Measurements from ENCODE around the gene ADGRD1. TPM values are rescaled to one million over a fixed set of nuclear protein-coding genes. Genes with fewer than 3 reads are reported as not detected.
"Not testable (repeated sequence)": the region's sequence is repeated elsewhere in the genome, so short reads cannot be mapped to it uniquely, and the experiment has no call there.

Gene ADGRD1
- total RNA-seq, 2 donors from 2014 or later = 21.3 to 37.0 TPM

GRCh38 chr12:131070668-131071067 is 117.0 kb downstream of the ADGRD1 start:
- not testable (repeated sequence) for H3K27me3 ChIP-seq (replicated peaks; ENCODE audit: insufficient read depth); ATAC-seq (ENCODE audit: insufficient number of reproducible peaks, low FRiP score, low read depth); H3K4me3 ChIP-seq; H3K36me3 ChIP-seq; DNase-seq (ENCODE audit: low spot score); H3K4me1 ChIP-seq (ENCODE audit: control insufficient read depth in 1 of 2, low read depth in 2 of 2); H3K9me3 ChIP-seq; H3K27ac ChIP-seq

- DNase-seq (ENCODE audit: low spot score); H3K9me3 ChIP-seq; H3K4me3 ChIP-seq; H3K27me3 ChIP-seq (replicated peaks; ENCODE audit: insufficient read depth); ATAC-seq (ENCODE audit: insufficient number of reproducible peaks, low FRiP score, low read depth); H3K36me3 ChIP-seq; H3K27ac ChIP-seq; H3K4me1 ChIP-seq (ENCODE audit: control insufficient read depth in 1 of 2, low read depth in 2 of 2): not testable (repeated sequence)
Measured at GRCh38 chr12:131071234-131071820, 117.6 kb downstream of the ADGRD1 start.

GRCh38 chr12:131071950-131072349 is 118.2 kb downstream of the ADGRD1 start:
- H3K4me1 ChIP-seq (ENCODE audit: control insufficient read depth in 1 of 2, low read depth in 2 of 2); H3K27me3 ChIP-seq (replicated peaks; ENCODE audit: insufficient read depth); DNase-seq (ENCODE audit: low spot score); H3K4me3 ChIP-seq; H3K27ac ChIP-seq; H3K36me3 ChIP-seq; H3K9me3 ChIP-seq; ATAC-seq (ENCODE audit: insufficient number of reproducible peaks, low FRiP score, low read depth): not testable (repeated sequence)

GRCh38 chr12:131072451-131073230 is 118.9 kb downstream of the ADGRD1 start:
- H3K27me3 ChIP-seq (replicated peaks; ENCODE audit: insufficient read depth) = no peaks in the 10 kb centered on the region
- no peaks in the 10 kb centered on the region for H3K36me3 ChIP-seq
- H3K4me1 ChIP-seq (ENCODE audit: control insufficient read depth in 1 of 2, low read depth in 2 of 2) = no peaks in the 10 kb centered on the region
- H3K9me3 ChIP-seq = no peaks in the 10 kb centered on the region
- ATAC-seq (ENCODE audit: insufficient number of reproducible peaks, low FRiP score, low read depth) (no peak), DNase-seq (ENCODE audit: low spot score) (no peak)
- no peak overlapping the region for H3K4me3 ChIP-seq
- no peak overlapping the region for H3K27ac ChIP-seq
- no peak for TF ChIP-seq CTCF (IDR thresholded peaks at IDR 0.05)

- no peak overlapping the region for H3K27ac ChIP-seq
- H3K9me3 ChIP-seq = no peaks in the 10 kb centered on the region
- H3K36me3 ChIP-seq = no peaks in the 10 kb centered on the region
- no peaks in the 10 kb centered on the region for H3K4me1 ChIP-seq (ENCODE audit: control insufficient read depth in 1 of 2, low read depth in 2 of 2)
- no peaks in the 10 kb centered on the region for H3K27me3 ChIP-seq (replicated peaks; ENCODE audit: insufficient read depth)
- ATAC-seq (ENCODE audit: insufficient number of reproducible peaks, low FRiP score, low read depth) (no peak), DNase-seq (ENCODE audit: low spot score) (no peak)
- no peak overlapping the region for H3K4me3 ChIP-seq
- TF ChIP-seq CTCF (IDR thresholded peaks at IDR 0.05) = no peak
Measured at GRCh38 chr12:131074221-131075083, 120.7 kb downstream of the ADGRD1 start.

- no peak overlapping the region for H3K27ac ChIP-seq
Measured at GRCh38 chr12:131075194-131075593, 121.5 kb downstream of the ADGRD1 start.

More at GRCh38 chr12:131075194-131075593, 121.5 kb downstream of the ADGRD1 start:
- no peak for DNase-seq (ENCODE audit: low spot score)
- Histone ChIP-seq H3K27me3 (replicated peaks; ENCODE audit: insufficient read depth) (no peaks in the 10 kb centered on the region), H3K9me3 (no peaks in the 10 kb centered on the region), H3K4me3 (no peak overlapping the region), H3K36me3 (no peaks in the 10 kb centered on the region), H3K4me1 (ENCODE audit: control insufficient read depth in 1 of 2, low read depth in 2 of 2) (no peaks in the 10 kb centered on the region)
- TF ChIP-seq CTCF (IDR thresholded peaks at IDR 0.05) = no peak
- no peak for ATAC-seq (ENCODE audit: insufficient number of reproducible peaks, low FRiP score, low read depth)
